CD4-positive, alpha-beta T cell treated with Interleukin-12 subunit alpha and Interleukin-12 subunit beta, for 1 hour (primary cell): ENCODE data around the gene DLGAP3.

Experiments
- DNase-seq: peaks from one replicate; pipeline ENCODE4 v3.0.0-alpha.2; 2020

The DLGAP3 gene

GRCh38 chr1:34928066-34928696 is 1.3 kb downstream of the DLGAP3 start:
- no peak for DNase-seq

- DNase-seq = no peak
These were observed 2.1 kb downstream of the DLGAP3 start for GRCh38 chr1:34927316-34927715.

- DNase-seq = no peak
These were observed 2.6 kb downstream of the DLGAP3 start for GRCh38 chr1:34926894-34927293.

- DNase-seq = no peak
These were observed 3.3 kb downstream of the DLGAP3 start for GRCh38 chr1:34926156-34926555.

GRCh38 chr1:34925730-34926129 is 3.7 kb downstream of the DLGAP3 start:
- no peak for DNase-seq

GRCh38 chr1:34924759-34925555 is 4.5 kb downstream of the DLGAP3 start:
- peak; percentile 48 for DNase-seq

- no peak for DNase-seq
These were observed 6.0 kb downstream of the DLGAP3 start for GRCh38 chr1:34923490-34923889.

- peak; percentile 10 for DNase-seq
These were observed 10.4 kb downstream of the DLGAP3 start for GRCh38 chr1:34918977-34919561.

GRCh38 chr1:34918386-34918976 is 11.0 kb downstream of the DLGAP3 start:
- no peak for DNase-seq

GRCh38 chr1:34917017-34917416 is 12.4 kb downstream of the DLGAP3 start:
- no peak for DNase-seq

GRCh38 chr1:34916104-34916503 is 13.3 kb downstream of the DLGAP3 start:
- no peak for DNase-seq

- DNase-seq = no peak
These were observed 13.9 kb downstream of the DLGAP3 start for GRCh38 chr1:34915521-34915920.

GRCh38 chr1:34914958-34915357 is 14.5 kb downstream of the DLGAP3 start:
- no peak for DNase-seq

- DNase-seq = no peak
These were observed 18.0 kb downstream of the DLGAP3 start for GRCh38 chr1:34911465-34911864.

- no peak for DNase-seq
These were observed 19.0 kb downstream of the DLGAP3 start for GRCh38 chr1:34910425-34910824.

GRCh38 chr1:34908369-34908768 is 21.1 kb downstream of the DLGAP3 start:
- no peak for DNase-seq

GRCh38 chr1:34907487-34908090 is 21.9 kb downstream of the DLGAP3 start:
- no peak for DNase-seq

GRCh38 chr1:34906756-34907155 is 22.7 kb downstream of the DLGAP3 start:
- DNase-seq = no peak

GRCh38 chr1:34906222-34906621 is 23.2 kb downstream of the DLGAP3 start:
- no peak for DNase-seq

- no peak for DNase-seq
These were observed 24.4 kb downstream of the DLGAP3 start for GRCh38 chr1:34905098-34905459.

- DNase-seq = no peak
These were observed 25.0 kb downstream of the DLGAP3 start for GRCh38 chr1:34904236-34905097.

- no peak for DNase-seq
These were observed 27.5 kb downstream of the DLGAP3 start for GRCh38 chr1:34901919-34902318.
